Left lung (tissue), 10 donors: ENCODE measurements around the gene GNPTAB. TPM values are rescaled to one million over a fixed set of nuclear protein-coding genes. Genes with fewer than 3 reads are reported as not detected.

Experiments used
- ATAC-seq: fragments of 200-7000 bp; cut with Tn5 transposase; one replicate; pipeline ENCODE4 v1.9.1; 2020; ENCODE audit warnings: moderate library complexity
- DNase-seq, 4 donors: peaks; one replicate each; pipeline ENCODE4 v3.0.0-alpha.2; 2013 to 2020
- H3K27ac ChIP-seq, 2 donors: fragments of 200-600 bp; sonication (generic) in 1 of 2; one replicate each; pipeline versions ENCODE4 v1.5.0 to v1.8.0; 2020 to 2021
- H3K27me3 ChIP-seq, 2 donors: fragments of 200-600 bp; sonication (generic) in 1 of 2; one replicate each; pipeline versions ENCODE4 v1.5.0 to v1.8.0; 2020 to 2021
- H3K36me3 ChIP-seq, 2 donors: fragments of 200-600 bp; sonication (generic) in 1 of 2; one replicate each; pipeline versions ENCODE4 v1.5.0 to v1.8.0; 2020 to 2021
- H3K4me1 ChIP-seq, 2 donors: fragments of 200-600 bp; one replicate each; pipeline ENCODE4 v1.8.0; 2021
- H3K4me3 ChIP-seq, 2 donors: fragments of 200-600 bp; sonication (generic) in 1 of 2; one replicate each; pipeline versions ENCODE4 v1.5.0 to v1.8.0; 2020 to 2021; ENCODE audit warnings: mild to moderate bottlenecking in 1 of 2
- H3K9me3 ChIP-seq, 2 donors: fragments of 200-600 bp; sonication (generic) in 1 of 2; one replicate each; pipeline versions ENCODE4 v1.5.0 to v1.8.0; 2020 to 2021
- CTCF ChIP-seq, 2 donors: fragments of 200-600 bp; sonication (generic) in 1 of 2; IDR thresholded peaks; one replicate each; pipeline versions ENCODE4 v1.5.0 to v1.8.0; 2021; ENCODE audit warnings: antibody characterized with exemption in 2 of 2
- intact Hi-C, 2 donors: fragments of 100-400 bp; cut with DNase I; formaldehyde crosslinking; loops; one replicate each; pipeline versions ENCODE4 v1.11.2 to v1.14.2; 2022
- polyA plus RNA-seq, 6 donors: library from polyadenylated mRNA; unstranded; fragments of 120-200 nt; gene quantifications; one replicate each; pipeline ENCODE4 v1.2.1, GENCODE V29; 2013; ENCODE audit not compliant: insufficient read length in 6 of 6
- total RNA-seq, 2 donors: library from RNA; stranded (reverse); fragmentation: NEBNext Ultra II Directional; extraction: Animal tissue kit (Norgen Biotek cat#: 25700); gene quantifications; one replicate each; pipeline ENCODE4 v1.2.1, GENCODE V29; 2021
- donor health status: DM: no; HTN: yes; CAD: no.
- donor health status: DM: no; HTN: no; CAD: no.

The GNPTAB gene
- total and polyA plus RNA-seq, 8 donors = 42.7 to 68.9 (median 51.4) TPM

DNA sequence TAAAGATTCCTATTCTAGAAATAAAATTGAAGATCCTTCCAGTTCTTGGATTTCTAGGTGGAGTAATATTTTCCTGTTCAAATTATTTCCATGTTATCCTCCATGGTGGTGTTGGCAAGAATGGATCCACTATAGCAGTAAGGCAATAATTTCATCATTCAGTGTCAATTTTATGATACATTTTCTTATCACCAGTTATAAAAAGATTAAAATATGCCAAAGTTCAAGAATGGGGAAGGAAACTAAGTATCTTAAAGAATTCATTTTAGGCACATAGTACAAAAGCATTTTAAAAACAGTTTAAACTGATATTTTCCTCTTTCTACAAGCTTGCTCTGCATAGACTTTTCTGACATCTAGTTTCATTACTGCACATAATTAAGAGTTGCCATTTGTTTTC lies 110.6 kb downstream of the GNPTAB start:
- DNase-seq (no peak), ATAC-seq (no peak)
- no peak for TF ChIP-seq CTCF (IDR thresholded peaks at IDR 0.05)
- H3K27me3 ChIP-seq = no peaks in the 10 kb centered on the region
- no peaks in the 10 kb centered on the region for H3K4me1 ChIP-seq
- H3K36me3 ChIP-seq = peaks cover 0 to 22% of the 10 kb centered on the region in 2 donors
- H3K27ac ChIP-seq = no peak overlapping the region
- H3K4me3 ChIP-seq = no peak overlapping the region
- no peaks in the 10 kb centered on the region for H3K9me3 ChIP-seq
- intact Hi-C loops = no loop called here

GRCh38 chr12:101719566-101719965 lies 111.2 kb downstream of the GNPTAB start:
- ATAC-seq (no peak), DNase-seq (no peak)
- H3K9me3 ChIP-seq = no peaks in the 10 kb centered on the region
- no peak for TF ChIP-seq CTCF (IDR thresholded peaks at IDR 0.05)
- intact Hi-C loops = no loop called here
- H3K4me3 ChIP-seq = no peak overlapping the region
- H3K27me3 ChIP-seq = no peaks in the 10 kb centered on the region
- peaks cover 0 to 18% of the 10 kb centered on the region in 2 donors for H3K36me3 ChIP-seq
- no peaks in the 10 kb centered on the region for H3K4me1 ChIP-seq
- no peak overlapping the region for H3K27ac ChIP-seq

GRCh38 chr12:101714877-101715444 lies 115.8 kb downstream of the GNPTAB start:
- Histone ChIP-seq H3K4me1 (peaks cover 4 to 18% of the 10 kb centered on the region in 2 donors), H3K4me3 (no peak overlapping the region), H3K9me3 (no peaks in the 10 kb centered on the region), H3K27me3 (no peaks in the 10 kb centered on the region), H3K27ac (no peak overlapping the region), H3K36me3 (no peaks in the 10 kb centered on the region)
- intact Hi-C loops = no loop called here
- peak; percentile 23 for ATAC-seq
- DNase-seq = no peak
- no peak for TF ChIP-seq CTCF (IDR thresholded peaks at IDR 0.05)

GRCh38 chr12:101713930-101714329 lies 116.8 kb downstream of the GNPTAB start:
- Histone ChIP-seq H3K27me3 (no peaks in the 10 kb centered on the region), H3K36me3 (no peaks in the 10 kb centered on the region), H3K9me3 (no peaks in the 10 kb centered on the region), H3K4me1 (peaks cover 4 to 19% of the 10 kb centered on the region in 2 donors), H3K27ac (peak overlapping the region in 1 of 2 donors; percentile 47), H3K4me3 (no peak overlapping the region)
- TF ChIP-seq CTCF (IDR thresholded peaks at IDR 0.05) = no peak
- no peak for DNase-seq
- intact Hi-C loops = no loop called here
- no peak for ATAC-seq

DNA sequence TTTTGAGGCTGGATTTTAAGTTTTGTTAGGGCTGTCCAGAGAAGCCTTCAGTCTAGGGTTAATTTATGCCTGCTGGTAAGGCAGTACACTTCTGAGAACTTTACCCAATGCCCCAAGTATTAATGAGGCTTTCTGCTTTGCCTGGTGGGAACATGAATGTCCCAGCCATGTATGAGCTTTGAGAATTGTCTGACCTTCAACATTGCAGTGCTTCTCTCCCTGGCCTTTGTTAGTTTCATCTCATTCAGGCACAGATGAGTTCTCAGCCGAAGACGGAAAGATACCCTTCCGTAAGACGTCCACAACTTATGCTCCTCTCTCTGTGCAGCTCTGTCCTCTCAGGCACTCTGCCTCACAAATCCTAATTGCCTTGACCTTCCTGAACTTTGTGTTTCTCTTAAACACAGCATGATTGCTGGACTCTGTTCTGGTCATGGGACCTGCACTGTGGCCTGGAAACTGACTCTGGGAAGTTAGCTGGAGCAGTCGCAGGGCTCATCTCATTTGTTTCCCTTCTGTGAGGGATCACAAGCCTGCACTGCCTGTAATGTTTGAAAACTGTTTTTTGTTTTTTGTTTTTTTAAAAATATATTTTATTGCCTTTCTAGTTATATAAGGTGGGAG lies 117.6 kb downstream of the GNPTAB start:
- no peaks in the 10 kb centered on the region for H3K9me3 ChIP-seq
- intact Hi-C loops = no loop called here
- TF ChIP-seq CTCF (IDR thresholded peaks at IDR 0.05) = no peak
- H3K36me3 ChIP-seq = no peaks in the 10 kb centered on the region
- H3K4me1 ChIP-seq = peaks cover 4 to 23% of the 10 kb centered on the region in 2 donors
- H3K27ac ChIP-seq = peak overlapping the region in 1 of 2 donors; percentile 47
- H3K27me3 ChIP-seq = no peaks in the 10 kb centered on the region
- no peak overlapping the region for H3K4me3 ChIP-seq
- peak in 1 of 4 donors; percentile 53 for DNase-seq
- peak; percentile 76 for ATAC-seq
